Left ventricle myocardium inferior (tissue), 1 donor: ENCODE results near the gene LRRC59. TPM values are rescaled to one million over a fixed set of nuclear protein-coding genes. Genes with fewer than 3 reads are reported as not detected.

ENCODE experiments used
- DNase-seq: peaks from one replicate; pipeline ENCODE4 v3.0.0-alpha.2; 2020
- H3K27ac ChIP-seq: fragments of 200-600 bp; replicated peaks from 2 replicates; pipeline ENCODE4 v1.8.0; 2021
- H3K27me3 ChIP-seq: fragments of 200-600 bp; 2 replicates; pipeline ENCODE4 v1.8.0; 2021; ENCODE audit warnings: low read depth
- H3K36me3 ChIP-seq: fragments of 200-600 bp; 2 replicates; pipeline ENCODE4 v1.8.0; 2021
- H3K4me1 ChIP-seq: fragments of 200-600 bp; 2 replicates; pipeline ENCODE4 v1.8.0; 2021
- H3K4me3 ChIP-seq: fragments of 200-600 bp; 2 replicates; pipeline ENCODE4 v1.8.0; 2021; ENCODE audit warnings: mild to moderate bottlenecking, moderate library complexity
- H3K9me3 ChIP-seq: fragments of 200-600 bp; replicated peaks from 2 replicates; pipeline ENCODE4 v1.8.0; 2021
- intact Hi-C: fragments of 100-400 bp; cut with micrococcal nuclease; formaldehyde crosslinking; loops from one replicate; pipeline ENCODE4 v1.11.0; 2022
- total RNA-seq: library from RNA; stranded (reverse); fragmentation: NEBNext Ultra II Directional; extraction: Animal tissue kit (Norgen Biotek cat#: 25700); gene quantifications from one replicate; pipeline ENCODE4 v1.2.1, GENCODE V29; 2021
- TF ChIP-seq, protein P1 (sequence below): fragments of 200-600 bp; IDR thresholded peaks from 2 replicates; pipeline ENCODE4 v1.8.0; 2021; ENCODE audit warnings: antibody characterized with exemption, mild to moderate bottlenecking, borderline replicate concordance
- donor health status: DM: no; HTN: yes; CAD: no; lungs with severe emphysema.

The LRRC59 gene
- total RNA-seq, 1 donor from 2014 or later, result 23.7 TPM

- Histone ChIP-seq H3K27ac (peak overlapping the region; percentile 83), H3K27me3 (no peaks in the 10 kb centered on the region), H3K4me1 (peaks cover 44% of the 10 kb centered on the region), H3K4me3 (peak overlapping the region; percentile 90), H3K36me3 (no peaks in the 10 kb centered on the region), H3K9me3 (no peaks in the 10 kb centered on the region)
- intact Hi-C loops, result no loop called here
- TF ChIP-seq, protein P1, sequence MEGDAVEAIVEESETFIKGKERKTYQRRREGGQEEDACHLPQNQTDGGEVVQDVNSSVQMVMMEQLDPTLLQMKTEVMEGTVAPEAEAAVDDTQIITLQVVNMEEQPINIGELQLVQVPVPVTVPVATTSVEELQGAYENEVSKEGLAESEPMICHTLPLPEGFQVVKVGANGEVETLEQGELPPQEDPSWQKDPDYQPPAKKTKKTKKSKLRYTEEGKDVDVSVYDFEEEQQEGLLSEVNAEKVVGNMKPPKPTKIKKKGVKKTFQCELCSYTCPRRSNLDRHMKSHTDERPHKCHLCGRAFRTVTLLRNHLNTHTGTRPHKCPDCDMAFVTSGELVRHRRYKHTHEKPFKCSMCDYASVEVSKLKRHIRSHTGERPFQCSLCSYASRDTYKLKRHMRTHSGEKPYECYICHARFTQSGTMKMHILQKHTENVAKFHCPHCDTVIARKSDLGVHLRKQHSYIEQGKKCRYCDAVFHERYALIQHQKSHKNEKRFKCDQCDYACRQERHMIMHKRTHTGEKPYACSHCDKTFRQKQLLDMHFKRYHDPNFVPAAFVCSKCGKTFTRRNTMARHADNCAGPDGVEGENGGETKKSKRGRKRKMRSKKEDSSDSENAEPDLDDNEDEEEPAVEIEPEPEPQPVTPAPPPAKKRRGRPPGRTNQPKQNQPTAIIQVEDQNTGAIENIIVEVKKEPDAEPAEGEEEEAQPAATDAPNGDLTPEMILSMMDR, result no peak
- no peak for DNase-seq
Observed at GRCh38 chr17:50426472-50426782, 29.1 kb upstream of the LRRC59 start.

GRCh38 chr17:50425682-50426471 lies 28.6 kb upstream of the LRRC59 start, which contains the start of gene ACSF2:
Gene ACSF2, plus strand, starts transcription at chr17:50426218. Its CDS starts 44 bp downstream, at chr17:50426262.
- DNase-seq, result peak; percentile 76
- Histone ChIP-seq H3K36me3 (no peaks in the 10 kb centered on the region), H3K27ac (peak within 1 kb of the TSS; percentile 83), H3K4me3 (peak within 1 kb of the TSS; percentile 90), H3K9me3 (no peaks in the 10 kb centered on the region), H3K4me1 (peaks cover 49% of the 10 kb centered on the region), H3K27me3 (no peaks in the 10 kb centered on the region)
- intact Hi-C loops, result no loop called here
- TF ChIP-seq, protein P1, result no peak

GRCh38 chr17:50424996-50425681 lies 27.8 kb upstream of the LRRC59 start:
- peak overlapping the region; percentile 83 for H3K27ac ChIP-seq
- H3K9me3 ChIP-seq, result no peaks in the 10 kb centered on the region
- peaks cover 50% of the 10 kb centered on the region for H3K4me1 ChIP-seq
- no peak for DNase-seq
- no peaks in the 10 kb centered on the region for H3K27me3 ChIP-seq
- TF ChIP-seq, protein P1, result no peak
- H3K4me3 ChIP-seq, result peak overlapping the region; percentile 90
- intact Hi-C loops, result no loop called here
- no peaks in the 10 kb centered on the region for H3K36me3 ChIP-seq

DNA sequence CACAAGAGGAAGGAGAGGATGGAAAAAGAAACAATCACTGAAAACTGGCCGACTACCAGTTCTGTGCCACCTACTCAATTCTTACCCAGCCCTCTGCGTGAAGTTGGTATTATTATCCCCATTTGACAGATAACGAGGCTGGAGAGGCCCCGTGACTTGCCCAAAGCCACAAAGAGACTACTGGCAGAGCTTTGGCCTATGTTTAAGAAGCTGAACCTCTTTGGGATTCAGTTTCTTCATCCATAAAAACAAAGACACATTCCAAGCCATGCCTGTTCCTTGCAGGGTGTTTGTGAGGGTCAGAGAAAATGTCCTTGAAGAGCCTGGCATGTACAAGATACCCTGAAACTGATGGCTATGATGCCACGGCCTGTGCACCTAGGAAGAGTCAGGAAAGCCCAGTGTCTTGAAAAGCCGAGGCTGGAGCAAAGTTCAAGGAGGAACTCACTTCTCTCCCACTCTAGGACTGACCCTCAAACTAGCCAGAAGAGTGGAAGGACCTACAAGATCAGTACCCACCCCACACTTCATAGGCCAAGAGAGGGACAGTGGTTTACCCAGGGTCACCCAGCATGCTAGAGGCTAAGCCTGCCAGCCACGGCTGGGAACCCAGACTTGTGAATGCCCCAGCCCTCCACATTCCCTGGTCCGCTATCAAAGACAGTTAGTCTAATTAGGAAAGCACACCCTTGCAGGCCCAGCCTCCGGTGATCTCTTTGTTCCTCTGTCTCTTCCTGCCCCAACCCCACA lies 27.1 kb upstream of the LRRC59 start:
- H3K27me3 ChIP-seq, result no peaks in the 10 kb centered on the region
- H3K4me3 ChIP-seq, result no peak overlapping the region
- intact Hi-C loops, result no loop called here
- no peaks in the 10 kb centered on the region for H3K9me3 ChIP-seq
- DNase-seq, result no peak
- peak overlapping the region; percentile 83 for H3K27ac ChIP-seq
- H3K4me1 ChIP-seq, result peaks cover 50% of the 10 kb centered on the region
- TF ChIP-seq, protein P1, result no peak
- no peaks in the 10 kb centered on the region for H3K36me3 ChIP-seq

DNA sequence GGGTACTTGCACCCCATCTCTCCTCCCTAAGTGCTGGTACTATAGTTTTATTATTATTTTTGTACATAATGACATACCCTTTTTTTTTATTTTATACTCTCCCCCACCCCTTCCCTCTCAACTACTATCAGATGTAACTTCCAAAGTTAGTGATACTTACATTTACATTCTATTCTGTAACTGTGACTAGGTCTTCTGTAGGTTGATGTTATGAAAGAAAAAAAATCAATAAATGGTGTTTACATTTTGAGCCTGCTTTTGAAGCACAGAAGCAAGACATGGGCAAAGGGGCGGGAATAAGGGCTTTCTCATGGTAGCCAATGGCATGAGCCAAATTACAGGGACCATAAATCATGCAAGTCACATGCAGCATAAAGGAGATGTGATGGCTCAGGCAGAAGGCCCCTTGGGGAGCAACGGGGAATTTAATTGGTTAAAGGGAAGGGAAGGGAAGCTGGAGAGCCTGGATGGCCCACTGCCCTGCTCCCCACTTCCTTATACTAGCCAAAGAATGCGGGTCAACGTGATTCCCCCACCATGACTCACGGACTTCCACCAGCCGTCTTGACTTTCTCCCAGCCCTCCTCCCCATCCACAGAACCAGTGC lies 26.3 kb upstream of the LRRC59 start:
- Histone ChIP-seq H3K9me3 (peaks cover 6% of the 10 kb centered on the region), H3K27me3 (no peaks in the 10 kb centered on the region), H3K27ac (no peak overlapping the region), H3K36me3 (no peaks in the 10 kb centered on the region), H3K4me3 (no peak overlapping the region), H3K4me1 (peaks cover 50% of the 10 kb centered on the region)
- no peak for DNase-seq
- TF ChIP-seq, protein P1, result no peak
- intact Hi-C loops, result no loop called here
